22Rv1 (cell line): ENCODE data around the gene SMNDC1.

Experiments used
- H3K27ac ChIP-seq: fragments of 450-650 bp; 2 replicates; pipeline ENCODE4 v1.5.1; 2017
- CTCF ChIP-seq: fragments of 450-650 bp; IDR thresholded peaks from 2 replicates; pipeline ENCODE4 v1.5.1; 2017; ENCODE audit warnings: mild to moderate bottlenecking
- ZFX ChIP-seq: fragments of 450-650 bp; IDR thresholded peaks from 2 replicates; pipeline ENCODE4 v1.6.1; 2017; ENCODE audit warnings: antibody characterized with exemption, borderline replicate concordance

SMNDC1 gene

GRCh38 chr10:110330675-110331074 lies 26.0 kb upstream of the SMNDC1 start:
- TF ChIP-seq ZFX (no peak), CTCF (no peak)
- H3K27ac ChIP-seq, result no peak overlapping the region

GRCh38 chr10:110327262-110327914 lies 22.7 kb upstream of the SMNDC1 start:
- no peak overlapping the region for H3K27ac ChIP-seq
- TF ChIP-seq CTCF, result no peak
- no peak for TF ChIP-seq ZFX

- H3K27ac ChIP-seq, result no peak overlapping the region
- TF ChIP-seq ZFX (no peak), CTCF (no peak)
Measured at GRCh38 chr10:110326351-110327032, 21.8 kb upstream of the SMNDC1 start.

- no peak for TF ChIP-seq CTCF
- H3K27ac ChIP-seq, result no peak overlapping the region
Measured at GRCh38 chr10:110324805-110325280, 20.1 kb upstream of the SMNDC1 start.

GRCh38 chr10:110324201-110324804 lies 19.6 kb upstream of the SMNDC1 start:
- no peak overlapping the region for H3K27ac ChIP-seq
- TF ChIP-seq CTCF (no peak), ZFX (no peak)

GRCh38 chr10:110323503-110323902 lies 18.8 kb upstream of the SMNDC1 start:
- no peak overlapping the region for H3K27ac ChIP-seq
- no peak for TF ChIP-seq CTCF
- TF ChIP-seq ZFX, result no peak

GRCh38 chr10:110321869-110322620 lies 17.3 kb upstream of the SMNDC1 start:
- no peak overlapping the region for H3K27ac ChIP-seq
- TF ChIP-seq CTCF (no peak), ZFX (no peak)
